Measurements from ENCODE around the gene IGFN1.
"Not testable (repeated sequence)": the region's sequence is repeated elsewhere in the genome, so short reads cannot be mapped to it uniquely, and the experiment has no call there.

Gene IGFN1

DNA sequence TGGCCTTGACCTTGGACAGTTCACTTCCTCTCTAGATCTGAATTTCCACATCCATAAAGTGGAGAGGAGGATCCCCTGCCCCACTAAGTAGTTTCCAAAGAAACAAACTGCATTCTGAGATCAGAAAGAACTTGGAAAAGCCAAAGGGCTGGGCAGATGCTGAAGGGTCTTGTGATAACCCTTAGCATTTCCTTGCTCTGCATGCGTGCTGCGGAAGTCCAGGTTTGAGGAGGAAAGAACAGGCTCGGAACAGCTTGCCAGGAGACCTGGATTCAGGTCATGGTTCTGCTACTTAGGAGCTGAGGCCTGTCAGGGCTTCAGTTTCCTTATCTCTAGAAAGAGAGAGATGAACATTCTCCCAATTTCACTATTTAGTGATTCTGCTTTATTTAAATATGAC, 27.2 kb downstream of the IGFN1 start:
- DNase-seq (ENCODE audit: low read depth): no peak

DNA sequence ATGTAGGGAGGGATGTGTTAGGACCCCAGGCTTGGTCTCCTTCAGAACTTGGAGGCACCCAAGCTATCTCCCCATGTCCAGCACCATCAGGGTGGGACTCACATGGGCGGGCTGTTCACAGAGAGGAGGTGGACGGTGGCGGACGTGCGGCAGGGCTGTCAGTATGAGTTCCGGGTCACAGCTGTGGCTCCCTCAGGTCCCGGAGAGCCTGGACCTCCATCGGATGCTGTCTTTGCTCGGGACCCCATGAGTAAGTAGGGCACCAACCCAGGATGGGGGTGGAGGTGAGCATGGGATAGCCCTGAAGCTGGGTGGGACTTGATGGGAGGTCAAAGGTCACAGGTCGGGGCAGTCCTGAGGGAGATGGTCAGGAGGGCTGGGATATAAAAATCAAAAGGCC, 27.8 kb downstream of the IGFN1 start:
- no peak for DNase-seq (ENCODE audit: low read depth)

DNA sequence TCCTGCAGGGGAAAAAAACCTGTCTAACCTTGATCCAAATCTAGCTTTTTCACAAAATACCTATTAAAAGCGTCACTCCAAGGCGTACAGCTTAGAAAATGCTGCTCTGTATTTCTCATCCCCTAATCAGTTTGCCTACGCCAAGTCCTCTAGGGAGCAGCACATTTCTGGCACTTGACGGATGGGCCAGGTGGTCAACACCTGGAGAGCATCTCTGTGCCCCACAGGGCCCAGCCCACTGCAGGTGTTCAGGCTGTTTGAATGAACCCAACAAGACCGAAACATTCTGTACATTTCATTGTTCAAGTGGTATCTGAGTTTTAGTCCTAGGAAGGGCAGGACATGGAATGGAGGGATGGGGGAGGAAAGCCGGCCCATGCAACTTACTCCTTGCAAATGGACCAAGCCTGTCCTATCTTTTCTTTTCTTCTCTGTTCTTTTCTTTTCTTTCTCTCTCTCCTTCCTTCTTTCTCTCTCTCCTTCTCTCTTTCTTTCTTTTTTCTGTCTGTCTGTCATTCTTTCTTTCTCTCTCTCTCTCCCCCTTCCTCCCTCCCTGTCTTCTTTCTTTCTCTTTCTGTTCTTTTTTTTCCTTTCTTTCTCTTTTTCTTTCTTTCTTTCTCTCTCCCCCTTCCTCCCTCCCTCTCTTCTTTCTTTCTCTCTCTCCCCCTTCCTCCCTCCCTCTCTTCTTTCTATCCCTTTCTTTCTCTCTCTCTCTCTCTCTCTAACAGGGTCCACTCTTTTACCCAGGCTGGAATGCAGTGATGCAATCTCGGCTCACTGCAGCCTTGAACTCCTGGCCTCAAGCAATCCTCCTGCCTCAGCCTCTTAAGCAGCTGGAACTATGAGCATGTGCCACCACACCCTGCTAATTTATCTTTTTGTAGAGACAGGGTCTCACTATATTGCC, 29.1 kb downstream of the IGFN1 start:
- no peak for DNase-seq (ENCODE audit: low read depth)

DNA sequence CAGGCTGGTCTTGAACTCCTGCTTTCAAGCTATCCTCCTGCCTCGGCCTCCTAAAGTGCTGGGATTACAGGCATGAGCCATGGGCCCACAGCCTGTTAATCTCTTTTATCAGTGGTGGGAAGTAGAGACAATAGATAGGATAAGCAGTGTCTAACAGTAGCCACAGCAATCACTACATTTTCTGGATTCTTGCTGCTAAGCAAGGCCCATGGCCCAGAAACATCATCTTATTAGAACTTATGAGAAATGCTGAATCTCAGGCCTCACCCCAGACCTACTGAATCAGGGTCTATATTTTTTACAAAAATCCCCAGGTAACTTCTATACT, 29.7 kb downstream of the IGFN1 start:
- DNase-seq (ENCODE audit: low read depth): no peak

DNA sequence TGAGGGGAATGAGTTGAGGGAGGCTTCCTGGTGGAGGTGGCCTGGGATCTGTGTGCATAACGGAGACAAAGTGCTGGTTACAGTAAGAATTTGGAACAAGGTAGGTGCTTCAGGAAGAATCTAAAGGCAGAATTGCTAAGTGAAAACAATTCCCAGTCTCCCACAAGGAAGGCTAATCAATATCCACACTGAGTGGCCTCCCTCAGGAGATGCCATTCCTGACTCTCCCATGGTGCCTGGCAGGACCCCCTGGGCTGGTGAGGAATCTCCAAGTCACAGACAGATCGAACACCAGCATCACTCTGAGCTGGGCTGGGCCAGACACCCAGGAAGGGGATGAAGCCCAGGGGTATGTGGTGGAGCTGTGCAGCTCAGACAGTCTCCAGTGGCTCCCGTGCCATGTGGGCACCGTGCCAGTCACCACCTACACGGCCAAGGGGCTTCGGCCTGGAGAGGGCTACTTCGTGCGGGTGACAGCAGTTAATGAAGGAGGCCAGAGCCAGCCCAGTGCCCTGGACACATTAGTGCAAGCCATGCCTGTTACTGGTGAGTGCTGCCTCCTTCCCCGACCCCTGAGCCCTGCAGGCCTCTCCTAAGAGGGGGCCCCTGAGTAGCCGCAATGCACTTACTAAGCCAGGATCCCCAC, 30.7 kb downstream of the IGFN1 start:
- DNase-seq (ENCODE audit: low read depth): no peak

GRCh38 chr1:201222125-201222524, 31.5 kb downstream of the IGFN1 start:
- no peak for DNase-seq (ENCODE audit: low read depth)

GRCh38 chr1:201223852-201224665, 33.4 kb downstream of the IGFN1 start:
- DNase-seq (ENCODE audit: low read depth): no peak

GRCh38 chr1:201224666-201225370, 34.2 kb downstream of the IGFN1 start:
- peak; percentile 3 for DNase-seq (ENCODE audit: low read depth)

GRCh38 chr1:201226178-201226514, 35.5 kb downstream of the IGFN1 start:
- DNase-seq (ENCODE audit: low read depth): no peak

- no peak for DNase-seq (ENCODE audit: low read depth)
Observed at GRCh38 chr1:201226859-201227488, 36.4 kb downstream of the IGFN1 start.

DNA sequence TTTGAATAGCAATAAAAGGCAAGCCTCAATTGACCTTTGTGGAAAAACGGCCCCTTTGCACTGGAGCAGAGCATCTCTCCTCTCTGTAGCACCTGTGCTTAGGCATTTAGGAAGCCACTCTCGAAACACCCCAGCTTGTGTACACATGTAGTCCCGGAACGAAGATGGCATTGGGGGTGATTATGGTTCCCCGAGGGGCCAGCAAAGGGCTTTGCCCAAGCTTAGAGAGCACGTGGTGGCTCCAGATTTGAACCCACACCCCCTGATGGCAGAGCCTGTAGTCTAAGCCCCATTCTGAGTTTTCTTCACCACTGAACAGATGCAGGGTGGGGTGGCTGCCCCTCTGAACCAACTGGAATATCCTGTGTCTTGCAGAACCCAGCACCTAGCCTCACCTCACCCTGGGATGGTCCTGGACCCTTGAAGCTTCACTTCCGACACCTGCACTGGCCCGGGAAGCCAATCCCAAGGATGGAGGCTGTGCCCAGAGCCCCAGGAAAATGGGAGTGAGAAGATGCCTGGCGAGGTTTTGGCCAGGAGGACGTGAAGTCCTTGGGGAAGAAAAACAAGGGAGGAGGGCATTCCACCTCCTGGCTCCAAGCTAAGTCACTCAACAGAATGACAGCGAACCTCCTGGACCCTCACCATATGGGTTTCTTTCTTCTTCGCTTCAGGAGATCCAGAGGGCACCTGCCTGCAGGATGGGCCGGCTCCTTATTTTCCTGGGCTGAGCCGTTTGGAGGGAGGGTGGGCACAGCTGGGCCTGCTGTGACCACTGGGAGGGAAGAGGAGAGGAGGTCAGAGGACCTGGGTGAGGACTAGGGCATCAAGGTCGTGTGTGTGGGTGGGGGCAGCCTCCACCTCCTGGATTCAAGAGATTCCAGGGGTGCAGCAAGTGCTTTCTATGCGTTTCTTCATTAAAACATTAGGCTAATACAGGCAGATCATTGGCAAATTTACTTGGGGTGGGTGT, 37.7 kb downstream of the IGFN1 start:
- no peak for DNase-seq (ENCODE audit: low read depth)

- no peak for DNase-seq (ENCODE audit: low read depth)
Observed at GRCh38 chr1:201229095-201229494, 38.5 kb downstream of the IGFN1 start.

- peak; percentile 32 for DNase-seq (ENCODE audit: low read depth)
Observed at GRCh38 chr1:201229771-201230635, 39.4 kb downstream of the IGFN1 start.

DNA sequence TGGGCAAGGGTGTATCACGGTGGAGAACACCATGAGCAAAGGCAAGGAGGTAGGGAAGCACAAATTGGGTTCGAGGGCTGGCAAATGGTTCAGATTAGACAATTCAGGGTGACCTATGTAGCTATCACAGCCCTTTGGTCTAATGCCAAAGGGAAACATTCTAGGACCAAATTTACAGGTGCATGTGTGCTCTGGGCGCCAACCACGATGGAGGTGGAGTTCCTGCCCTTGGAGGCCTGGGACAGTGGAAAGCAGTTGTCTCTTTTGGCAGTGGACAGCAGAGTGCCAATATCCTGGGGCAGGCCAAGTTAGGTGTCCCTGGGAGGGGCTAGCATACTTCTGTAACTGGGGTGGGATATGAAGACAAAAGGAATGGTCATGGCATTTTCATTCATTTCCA, 40.1 kb downstream of the IGFN1 start:
- no peak for DNase-seq (ENCODE audit: low read depth)

- not testable (repeated sequence) for DNase-seq (ENCODE audit: low read depth)
Observed at GRCh38 chr1:201239646-201240045, 49.0 kb downstream of the IGFN1 start.

GRCh38 chr1:201240171-201240570, 49.5 kb downstream of the IGFN1 start:
- DNase-seq (ENCODE audit: low read depth): no peak

GRCh38 chr1:201241736-201242135, 51.1 kb downstream of the IGFN1 start:
- DNase-seq (ENCODE audit: low read depth): no peak

DNA sequence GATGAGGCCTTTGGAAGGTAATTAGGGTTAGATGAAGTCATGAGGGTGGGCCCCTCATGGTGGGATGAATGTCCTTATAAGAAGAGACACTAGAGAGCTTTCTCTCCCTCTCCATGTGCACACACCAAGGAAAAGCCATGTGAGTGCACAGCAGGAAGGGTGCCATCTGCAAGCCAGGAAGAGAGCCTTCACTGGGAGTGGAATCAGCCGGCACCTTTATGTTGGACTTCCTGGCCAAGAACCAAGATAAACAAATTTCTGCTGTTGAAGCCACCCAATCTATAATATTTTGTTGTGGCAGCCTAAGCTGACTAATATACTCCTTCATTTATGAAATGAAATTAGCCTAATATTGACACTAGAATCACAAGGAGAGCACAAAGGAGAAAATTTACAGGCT, 54.5 kb downstream of the IGFN1 start:
- DNase-seq (ENCODE audit: low read depth): no peak

GRCh38 chr1:201248721-201249559, 58.3 kb downstream of the IGFN1 start:
- DNase-seq (ENCODE audit: low read depth): no peak

Data from GM04503 (cell line).